ENCODE measurements around the gene ZMYND15.

The ZMYND15 gene

DNA sequence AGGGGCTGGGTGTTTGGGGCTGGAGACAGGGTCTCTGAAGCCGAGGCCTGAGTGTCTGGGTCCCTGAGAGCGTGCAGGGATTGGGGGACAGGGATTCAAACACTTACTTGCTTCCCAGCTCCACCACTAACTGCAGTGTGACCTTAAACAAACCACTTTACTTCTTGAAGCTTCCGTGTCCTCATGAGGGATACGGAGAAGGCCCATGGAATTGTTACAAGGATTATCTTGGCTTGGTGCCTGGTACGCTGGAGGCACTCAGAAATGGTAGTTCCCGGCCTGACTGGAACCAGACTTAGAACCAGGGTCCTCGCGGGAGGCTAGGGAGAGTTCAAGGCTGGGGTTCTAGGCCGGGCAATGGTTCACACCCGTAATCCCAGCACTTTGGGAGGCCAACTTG lies 3.0 kb downstream of the ZMYND15 start:
- DNase-seq (ENCODE audit: low read depth): no peak

DNA sequence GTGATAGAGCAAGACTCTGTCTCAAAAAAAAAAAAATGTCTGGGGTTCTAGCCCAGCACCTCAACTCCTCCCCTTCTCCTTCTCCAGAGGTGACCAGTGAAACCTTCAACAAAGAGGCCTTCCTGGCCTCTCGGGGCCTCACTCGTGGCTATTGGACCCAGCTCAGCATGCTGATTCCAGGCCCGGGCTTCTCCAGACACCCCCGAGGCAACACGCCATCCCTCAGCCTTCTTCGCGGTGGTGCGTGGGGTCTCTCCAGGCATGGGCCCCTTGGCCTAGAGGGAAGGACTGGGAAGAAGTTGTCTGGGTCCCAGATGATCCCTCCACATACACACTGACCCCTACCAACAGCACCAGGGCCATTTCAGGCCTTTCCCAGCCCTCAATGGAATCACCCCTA lies 3.6 kb downstream of the ZMYND15 start:
- DNase-seq (ENCODE audit: low read depth): no peak

DNA sequence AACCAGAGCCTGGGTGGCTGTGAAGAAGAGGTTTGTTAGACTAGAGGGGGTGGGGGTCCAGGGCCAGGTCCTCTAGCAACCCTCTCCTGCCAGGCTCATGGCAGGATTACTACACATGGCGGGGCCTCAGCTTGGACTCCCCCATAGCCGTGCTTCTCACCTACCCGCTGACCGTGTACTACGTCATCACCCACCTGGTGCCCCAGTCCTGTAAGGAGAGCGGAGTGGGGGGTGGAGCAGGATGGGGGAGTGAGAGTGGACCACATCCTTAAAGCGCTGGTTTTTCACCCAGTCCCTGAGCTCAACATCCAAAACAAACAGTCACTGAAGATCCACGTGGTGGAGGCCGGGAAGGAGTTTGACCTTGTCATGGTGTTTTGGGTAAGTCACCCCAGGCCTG lies 4.3 kb downstream of the ZMYND15 start:
- no peak for DNase-seq (ENCODE audit: low read depth)

DNA sequence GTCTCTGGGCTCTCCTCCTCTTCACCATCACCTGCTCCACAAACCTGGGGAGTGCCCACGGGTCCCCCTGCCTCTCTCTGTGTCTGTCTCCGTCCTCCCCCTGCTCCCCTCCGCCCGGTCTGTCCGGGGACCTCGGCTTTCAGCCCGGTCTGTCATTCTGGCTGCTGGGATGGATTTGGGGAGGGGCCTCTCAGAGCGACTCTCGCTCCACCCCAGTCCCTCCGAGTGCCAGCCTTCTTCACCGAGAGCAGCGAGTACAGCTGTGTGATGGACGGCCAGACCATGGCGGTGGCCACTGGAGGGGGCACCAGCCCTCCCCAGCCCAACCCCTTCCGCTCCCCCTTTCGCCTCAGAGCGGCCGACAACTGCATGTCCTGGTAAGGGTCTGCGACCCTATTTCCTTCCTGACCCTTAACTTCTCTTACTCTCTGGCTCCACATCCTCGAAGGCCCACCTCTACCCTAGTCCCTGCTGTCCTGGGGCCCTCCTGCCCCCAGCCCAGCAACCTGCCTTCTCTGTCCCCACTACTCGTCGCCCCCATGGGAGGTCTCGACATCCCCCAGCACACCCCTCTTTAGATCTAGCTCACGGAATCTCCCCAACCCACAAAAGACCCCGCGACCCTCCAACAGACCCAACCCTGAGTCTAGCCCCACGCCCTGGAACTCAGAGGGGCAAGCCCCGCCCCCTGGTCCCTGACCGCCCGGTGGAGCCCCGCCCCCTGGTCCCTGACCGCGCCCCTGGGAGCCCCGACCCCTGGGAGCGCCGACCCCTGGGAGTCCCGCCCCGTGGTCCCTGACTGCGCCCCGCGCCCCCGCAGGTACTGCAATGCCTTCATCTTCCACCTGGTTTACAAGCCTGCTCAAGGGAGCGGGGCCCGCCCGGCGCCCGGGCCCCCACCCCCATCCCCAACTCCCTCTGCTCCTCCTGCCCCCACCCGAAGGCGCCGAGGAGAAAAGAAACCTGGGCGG lies 5.7 kb downstream of the ZMYND15 start:
- DNase-seq (ENCODE audit: low read depth): no peak

DNA sequence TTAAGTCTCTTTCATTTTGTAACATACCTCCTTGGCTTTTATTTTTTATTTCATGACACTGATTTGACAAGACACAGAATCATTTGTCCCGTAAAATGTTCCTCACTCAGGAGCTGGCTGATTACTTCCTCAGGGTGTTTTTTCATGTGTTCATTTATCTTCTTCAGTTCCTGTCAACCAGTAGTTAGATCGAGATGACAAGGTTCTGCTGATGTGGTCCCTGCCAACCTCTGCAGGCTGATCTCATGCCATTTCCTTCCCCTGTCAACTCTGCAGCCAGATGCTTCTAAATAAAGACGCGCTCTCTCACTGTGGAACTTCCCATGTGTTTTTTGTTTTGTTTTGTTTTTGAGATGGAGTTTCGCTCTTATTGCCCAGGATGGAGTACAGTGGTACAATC lies 8.2 kb downstream of the ZMYND15 start:
- DNase-seq (ENCODE audit: low read depth): no peak

DNA sequence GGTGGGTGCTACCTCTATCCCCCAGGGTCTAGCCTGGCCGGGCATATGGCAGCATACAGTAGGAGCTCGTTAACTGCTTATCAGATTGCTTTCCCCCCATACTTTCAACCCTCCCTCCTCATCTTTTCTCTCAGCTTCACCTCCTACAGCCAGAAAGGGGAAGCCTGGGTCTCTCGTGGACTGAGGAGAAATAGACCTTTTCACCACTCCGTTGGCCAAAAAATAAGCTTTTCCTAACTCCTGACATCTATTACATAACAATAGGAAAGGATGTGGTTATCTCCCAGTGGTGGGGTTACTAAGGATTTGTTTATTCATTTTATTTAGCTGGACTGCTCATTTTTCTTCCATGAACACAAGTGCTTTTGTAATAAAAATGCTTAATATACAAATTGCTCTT lies 9.1 kb downstream of the ZMYND15 start:
- no peak for DNase-seq (ENCODE audit: low read depth)

DNA sequence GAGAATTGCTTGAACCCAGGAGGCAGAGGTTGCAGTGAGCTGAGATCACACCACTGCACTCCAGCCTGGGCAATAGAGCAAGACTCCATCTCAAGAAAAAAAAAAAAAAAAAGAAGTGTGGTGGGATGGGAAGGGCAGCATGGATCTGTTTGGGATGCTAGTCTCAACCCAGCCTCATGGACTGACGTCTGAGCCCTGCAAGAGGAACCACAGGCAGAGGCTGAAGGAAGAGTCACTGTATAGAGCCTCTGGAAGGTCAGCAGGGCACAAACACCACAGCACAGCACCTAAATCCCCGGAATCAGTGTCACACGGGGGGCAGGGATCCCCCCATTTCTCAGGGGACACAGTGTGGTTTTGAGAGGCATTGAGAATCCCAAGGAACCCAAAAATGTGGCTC lies 11.0 kb downstream of the ZMYND15 start:
- DNase-seq (ENCODE audit: low read depth): no peak

DNA sequence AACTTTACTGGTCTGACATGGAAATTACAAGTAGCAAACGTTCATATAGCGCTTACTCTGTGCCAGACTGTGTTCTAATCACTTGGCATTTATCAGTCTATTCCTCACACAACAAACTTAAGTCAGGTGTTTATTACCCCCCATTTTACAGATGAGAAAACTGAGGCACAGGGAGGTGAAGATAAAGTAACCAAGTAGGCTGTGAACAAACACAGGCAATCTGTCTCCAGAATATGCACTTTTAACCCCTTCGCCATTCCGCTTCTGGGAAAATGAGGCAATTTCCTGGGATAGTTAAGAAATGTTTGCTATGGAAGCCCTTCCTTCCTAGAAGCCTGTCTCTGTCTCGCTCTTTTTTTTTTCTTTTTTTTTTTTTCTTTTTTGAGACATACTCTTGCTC lies 12.3 kb downstream of the ZMYND15 start:
- no peak for DNase-seq (ENCODE audit: low read depth)

DNA sequence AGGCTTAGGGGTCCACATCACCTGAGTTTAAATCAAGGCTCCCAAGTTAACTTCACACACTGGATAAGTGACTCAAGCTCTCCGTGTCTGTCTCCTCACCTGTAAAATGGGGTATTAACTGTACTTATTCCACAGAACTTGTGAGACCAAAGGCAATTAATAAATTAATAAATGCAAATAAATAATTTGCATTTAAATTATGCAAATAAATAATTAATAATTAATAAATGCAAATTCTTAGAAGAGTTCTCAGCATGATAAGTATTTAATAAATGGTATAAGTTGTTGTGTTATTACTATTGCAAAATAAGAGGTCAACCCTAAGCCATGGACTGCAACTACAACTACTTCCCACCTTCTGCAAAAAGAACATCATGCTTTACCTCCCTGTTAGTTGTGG lies 13.8 kb downstream of the ZMYND15 start:
- DNase-seq (ENCODE audit: low read depth): no peak

DNA sequence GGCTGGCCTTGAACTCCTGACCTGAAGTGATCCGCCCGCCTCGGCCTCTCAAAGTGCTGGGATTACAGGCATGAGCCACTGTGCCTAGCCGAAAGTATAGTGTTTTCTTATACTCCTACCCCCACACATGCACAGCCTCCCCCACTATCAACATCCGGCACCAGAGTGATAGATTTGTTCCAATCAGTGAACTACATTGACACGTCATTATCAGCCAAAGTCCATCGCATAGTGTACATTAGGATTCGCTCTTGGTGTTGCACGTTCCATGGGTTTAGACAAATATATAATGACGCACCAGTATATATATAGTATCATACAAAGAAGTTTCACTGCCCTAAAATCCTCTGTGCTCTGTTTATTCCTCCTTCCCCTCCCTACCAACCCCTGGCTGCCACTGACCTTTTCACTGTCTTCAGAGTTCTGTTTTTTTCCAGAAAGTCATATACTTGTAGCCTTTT lies 20.2 kb downstream of the ZMYND15 start:
- DNase-seq (ENCODE audit: low read depth): no peak

DNA sequence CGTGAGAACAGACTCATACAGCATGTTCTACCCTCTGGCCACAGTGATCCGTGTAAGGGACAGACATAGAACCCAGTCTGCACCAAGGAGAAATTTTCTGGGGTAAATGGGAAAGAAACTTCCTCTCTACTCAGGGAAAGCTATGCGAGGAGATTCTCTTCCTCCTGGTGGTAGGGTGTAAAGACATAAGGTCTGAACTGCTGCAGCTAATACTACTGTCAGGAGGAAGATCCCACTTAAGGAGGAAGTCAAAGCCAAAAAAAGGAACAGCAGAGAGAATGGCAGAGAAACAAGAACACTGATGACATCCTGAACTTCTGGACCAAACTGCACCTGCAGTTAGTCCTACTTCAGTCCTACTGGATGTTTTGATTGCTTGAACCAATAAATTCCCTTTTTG lies 25.0 kb downstream of the ZMYND15 start:
- DNase-seq (ENCODE audit: low read depth): no peak

DNA sequence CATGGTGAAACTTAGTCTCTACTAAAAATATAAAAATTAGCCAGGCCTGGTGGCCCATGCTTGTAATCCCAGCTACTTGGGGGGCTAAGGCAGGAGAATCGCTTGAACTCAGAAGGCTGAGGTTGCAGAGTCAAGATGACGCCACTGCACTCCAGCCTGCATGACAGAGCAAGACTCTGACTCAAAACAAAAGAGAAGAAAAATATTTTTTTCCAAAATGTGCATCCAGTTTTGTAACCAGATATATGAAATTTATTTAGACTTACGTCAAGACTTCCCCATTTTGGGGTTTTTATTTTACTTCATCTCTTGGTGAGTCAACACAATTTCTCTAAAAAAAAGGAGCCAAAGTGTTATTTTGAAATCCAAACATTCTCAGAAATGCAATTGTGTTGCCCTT lies 26.6 kb downstream of the ZMYND15 start:
- no peak for DNase-seq (ENCODE audit: low read depth)

DNA sequence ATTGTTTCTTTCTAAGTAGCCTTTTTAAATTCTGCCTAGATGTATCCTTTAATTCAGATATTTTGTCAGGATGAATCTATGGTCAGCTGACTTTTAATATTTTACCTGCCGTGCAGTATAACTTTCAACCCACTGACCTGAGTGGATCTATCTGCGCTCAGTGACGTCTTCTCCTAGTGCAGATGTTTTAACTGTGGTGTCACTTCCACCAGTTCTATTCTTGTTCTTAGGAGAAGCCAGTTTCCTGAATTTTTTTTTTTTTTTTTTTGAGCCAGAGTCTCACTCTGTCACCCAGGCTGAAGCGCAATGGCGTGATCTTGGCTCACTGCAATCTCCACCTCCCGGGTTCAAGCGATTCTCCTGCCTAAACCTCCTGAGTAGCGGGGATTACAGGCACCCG lies 27.1 kb downstream of the ZMYND15 start:
- no peak for DNase-seq (ENCODE audit: low read depth)

DNA sequence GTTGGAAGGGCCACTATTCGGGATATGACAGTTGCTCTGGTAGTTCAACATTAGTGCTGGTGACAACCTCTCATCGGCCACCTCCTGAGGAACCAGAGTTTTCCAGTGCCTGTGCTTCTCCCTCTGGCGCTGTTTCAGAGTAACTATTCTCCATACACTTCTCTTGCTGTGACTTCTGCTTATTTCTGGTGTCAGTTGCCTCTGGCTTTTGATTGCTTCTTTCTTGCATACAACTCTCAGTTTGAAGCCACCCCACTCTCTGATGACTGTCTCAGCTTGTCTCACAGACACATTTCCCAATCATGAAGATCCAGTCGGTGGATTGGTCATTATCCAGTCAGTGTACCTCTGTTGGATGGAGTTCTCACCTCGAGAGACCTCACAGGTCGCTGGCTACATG lies 28.7 kb downstream of the ZMYND15 start:
- DNase-seq (ENCODE audit: low read depth): no peak

DNA sequence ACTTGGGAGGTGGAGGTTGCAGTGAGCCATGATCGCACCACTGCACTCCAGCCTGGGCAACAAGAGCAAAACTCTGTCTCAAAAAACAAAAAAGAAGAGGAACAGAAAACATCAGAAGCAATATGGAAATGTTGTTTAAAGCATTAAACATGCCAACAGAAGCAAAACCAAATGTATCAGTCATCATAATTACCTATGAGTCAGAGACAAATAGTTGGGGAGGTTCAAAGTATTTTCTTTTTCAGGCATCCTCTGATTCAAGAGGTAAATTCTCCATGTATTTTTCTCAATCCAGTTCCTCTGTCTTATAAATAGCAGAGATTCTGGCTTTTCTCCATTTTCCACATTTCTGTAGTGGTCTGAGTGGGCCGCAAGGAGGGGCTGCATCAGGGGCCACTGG lies 30.0 kb downstream of the ZMYND15 start:
- no peak for DNase-seq (ENCODE audit: low read depth)

DNA sequence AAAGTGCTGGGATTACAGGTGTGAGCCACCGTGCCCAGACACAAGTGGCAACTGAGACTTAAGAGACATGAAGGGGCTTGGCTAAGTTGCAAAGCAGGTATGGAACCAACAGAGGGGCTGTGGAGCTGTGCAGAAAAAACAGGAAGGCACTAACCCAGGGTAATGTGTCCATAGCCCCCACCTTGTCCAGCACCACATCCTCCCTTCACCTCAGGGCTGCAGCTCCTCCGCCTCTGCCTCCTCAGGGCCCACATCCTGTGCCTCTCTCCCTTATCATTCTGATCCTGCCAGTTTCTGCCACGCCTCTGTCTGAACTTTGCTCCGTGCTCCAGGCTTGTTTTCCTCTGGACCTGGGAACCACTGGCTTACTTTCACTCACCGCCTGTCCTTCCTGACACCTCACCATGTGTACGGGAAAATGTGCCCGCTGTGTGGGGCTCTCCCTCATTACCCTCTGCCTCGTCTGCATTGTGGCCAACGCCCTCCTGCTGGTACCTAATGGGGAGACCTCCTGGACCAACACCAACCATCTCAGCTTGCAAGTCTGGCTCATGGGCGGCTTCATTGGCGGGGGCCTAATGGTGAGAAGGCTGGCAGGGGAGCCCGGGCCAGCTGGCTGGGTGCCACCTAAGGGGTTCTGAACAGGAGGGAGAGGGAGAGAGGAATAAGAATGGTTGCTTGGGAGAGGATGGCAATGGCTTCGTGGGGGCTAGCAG lies 32.0 kb downstream of the ZMYND15 start, which contains the start of gene TM4SF5:
TSS of gene TM4SF5 (plus strand) at position 368 of the 716 bp plus-strand sequence. CDS start at position 405, 37 bp downstream.
- no peak for DNase-seq (ENCODE audit: low read depth)

DNA sequence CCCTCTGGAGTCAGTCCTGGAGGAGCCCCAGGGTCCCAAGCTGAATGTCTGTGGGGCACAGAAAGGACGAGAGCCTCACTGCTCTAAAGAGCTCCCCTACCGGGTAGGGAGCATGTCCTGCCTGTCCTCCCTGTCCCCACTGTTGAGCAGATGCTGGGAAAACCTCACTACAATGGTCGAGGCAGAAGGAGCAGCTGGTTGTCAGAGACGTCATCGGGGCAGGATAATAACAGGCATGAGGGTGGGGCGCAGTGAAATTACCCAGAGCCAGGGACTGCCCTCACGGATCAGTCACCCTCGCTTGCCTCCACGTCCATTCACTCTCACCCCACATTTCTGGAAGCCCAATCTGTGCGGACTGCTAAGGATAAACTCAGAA lies 32.6 kb downstream of the ZMYND15 start:
- DNase-seq (ENCODE audit: low read depth): no peak

DNA sequence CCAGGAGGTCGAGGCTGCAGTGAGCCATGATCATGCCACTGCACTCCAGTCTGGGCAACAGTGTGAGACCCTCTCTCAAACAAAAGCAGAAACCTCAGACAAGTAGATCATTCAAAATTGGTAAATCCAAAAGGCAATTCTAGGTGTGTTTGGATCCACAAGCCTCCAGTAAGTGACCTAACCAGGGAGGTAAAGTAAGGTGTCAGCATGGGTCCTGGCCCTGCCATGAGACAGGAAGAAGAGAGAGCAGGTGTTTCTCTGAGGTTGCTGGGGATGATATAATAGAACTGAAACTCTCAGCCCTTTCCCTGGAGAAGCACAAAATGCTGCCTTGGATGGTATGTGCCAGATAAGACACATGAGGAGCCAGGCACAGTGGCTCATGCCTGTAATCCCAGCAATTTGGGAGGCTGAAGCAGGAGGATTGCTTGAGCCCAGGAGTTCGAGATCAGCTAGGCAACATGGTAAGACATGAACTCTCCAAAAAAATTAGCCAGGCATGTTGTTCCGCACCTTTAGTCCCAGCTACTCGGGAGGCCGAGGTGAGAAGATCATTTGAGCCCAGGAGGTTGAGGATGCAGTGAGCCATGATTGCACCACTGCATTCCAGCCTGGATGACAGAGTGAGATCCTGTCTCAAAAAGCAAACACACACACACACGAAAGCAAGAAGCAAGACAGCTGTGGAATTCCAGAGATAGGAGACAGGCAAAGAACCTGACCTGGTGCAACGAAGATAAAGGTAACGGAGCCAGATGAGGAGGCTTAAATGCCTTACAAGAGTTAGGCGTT lies 38.5 kb downstream of the ZMYND15 start:
- no peak for DNase-seq (ENCODE audit: low read depth)

DNA sequence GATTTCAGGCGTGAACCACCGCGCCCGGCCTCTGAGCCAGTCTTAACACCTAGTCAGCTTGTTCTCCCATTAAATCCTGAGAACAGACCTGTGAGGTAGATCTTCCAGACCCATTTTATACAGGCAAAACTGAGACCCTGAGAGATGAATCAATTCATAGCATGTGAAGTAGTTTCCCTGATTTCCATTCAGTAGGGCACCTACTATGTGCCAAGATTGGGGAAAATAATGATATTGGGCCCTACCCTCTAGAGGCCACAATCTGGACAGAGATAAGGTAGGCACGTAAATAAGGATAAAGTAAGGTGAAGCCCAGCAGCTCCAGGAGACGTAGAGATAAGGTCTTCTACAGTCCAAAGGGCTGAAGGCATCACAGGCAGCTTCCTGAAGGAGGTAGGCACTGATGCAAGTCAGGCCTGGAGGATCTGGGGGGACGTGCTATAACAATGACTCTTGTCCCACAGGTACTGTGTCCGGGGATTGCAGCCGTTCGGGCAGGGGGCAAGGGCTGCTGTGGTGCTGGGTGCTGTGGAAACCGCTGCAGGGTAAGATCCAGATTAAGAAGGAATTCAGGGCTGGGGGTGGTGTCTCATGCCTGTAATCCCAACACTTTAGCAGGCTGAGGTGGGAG lies 40.8 kb downstream of the ZMYND15 start:
- no peak for DNase-seq (ENCODE audit: low read depth)

DNA sequence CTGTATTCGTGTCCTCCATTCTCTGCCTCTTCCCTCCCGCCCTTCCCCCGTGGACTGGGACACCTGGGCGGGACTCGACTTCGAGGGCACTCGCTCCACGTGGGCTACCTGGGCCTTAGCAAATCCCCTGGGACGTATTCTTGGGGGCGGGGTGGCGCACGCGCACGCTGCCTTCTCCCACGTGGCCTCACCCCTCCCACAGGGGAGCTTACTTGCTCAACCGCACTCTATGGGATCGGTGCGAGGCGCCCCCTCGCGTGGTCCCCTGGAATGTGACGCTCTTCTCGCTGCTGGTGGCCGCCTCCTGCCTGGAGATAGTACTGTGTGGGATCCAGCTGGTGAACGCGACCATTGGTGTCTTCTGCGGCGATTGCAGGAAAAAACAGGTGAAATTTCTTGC lies 43.0 kb downstream of the ZMYND15 start:
- no peak for DNase-seq (ENCODE audit: low read depth)

DNA sequence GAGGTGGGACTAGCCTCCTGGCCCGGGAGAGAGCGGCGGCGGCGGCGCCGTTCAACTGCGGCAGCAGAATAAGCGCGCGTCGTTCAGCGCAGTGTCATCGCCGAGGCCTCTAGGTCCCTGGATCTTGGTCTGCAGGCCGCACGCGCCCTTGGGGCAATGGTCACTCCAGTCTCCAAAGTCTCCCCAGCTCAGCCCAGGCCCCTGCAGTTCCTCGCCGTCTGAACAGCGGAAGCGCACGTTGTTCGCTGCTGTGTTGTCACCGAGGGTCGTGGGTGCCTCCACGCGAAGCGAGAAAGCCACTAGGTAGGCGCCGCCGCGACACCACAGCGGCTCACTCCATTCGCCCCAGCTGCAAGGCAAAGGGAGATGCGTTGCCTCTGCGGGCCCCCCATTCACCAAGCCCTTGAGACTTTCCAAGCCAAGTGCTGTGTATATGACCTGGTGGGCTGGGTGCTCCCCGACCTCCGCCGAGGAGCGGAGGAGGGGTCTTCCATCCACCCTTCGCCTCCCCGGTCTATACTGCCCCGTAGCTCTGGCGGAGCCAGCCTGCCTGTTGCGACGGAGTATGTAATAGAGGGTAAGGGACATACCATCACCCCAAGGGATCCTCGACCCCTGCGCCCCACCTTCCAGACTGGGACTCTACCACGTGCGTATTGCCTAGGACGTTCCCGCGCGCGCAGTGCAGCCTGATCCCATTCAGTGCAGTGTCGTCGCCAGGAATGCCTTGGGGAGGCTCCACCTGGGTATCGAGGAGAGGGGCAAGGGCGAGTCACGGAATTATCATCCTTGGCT lies 45.9 kb downstream of the ZMYND15 start:
- DNase-seq (ENCODE audit: low read depth): no peak
